Eye (tissue), 1 donor: ENCODE measurements around the gene ZMYND8.

Experiments
- DNase-seq: peaks from one replicate; pipeline ENCODE4 v3.0.0-alpha.2; 2015

The ZMYND8 gene

GRCh38 chr20:47353692-47354463, 2.6 kb downstream of the ZMYND8 start:
- DNase-seq: peak; percentile 49

- peak; percentile 60 for DNase-seq
Observed at GRCh38 chr20:47353239-47353691, 3.2 kb downstream of the ZMYND8 start.

GRCh38 chr20:47352332-47353238, 3.9 kb downstream of the ZMYND8 start:
- DNase-seq: peak; percentile 77

GRCh38 chr20:47351643-47352331, 4.7 kb downstream of the ZMYND8 start:
- peak; percentile 81 for DNase-seq

GRCh38 chr20:47350691-47351545, 5.6 kb downstream of the ZMYND8 start:
- no peak for DNase-seq

GRCh38 chr20:47350181-47350550, 6.3 kb downstream of the ZMYND8 start:
- DNase-seq: no peak

GRCh38 chr20:47349365-47350180, 6.9 kb downstream of the ZMYND8 start:
- DNase-seq: peak; percentile 47

- DNase-seq: peak; percentile 58
Observed at GRCh38 chr20:47348539-47349142, 7.9 kb downstream of the ZMYND8 start.

GRCh38 chr20:47347661-47348435, 8.7 kb downstream of the ZMYND8 start:
- peak; percentile 39 for DNase-seq

- DNase-seq: no peak
Observed at GRCh38 chr20:47346172-47346571, 10.3 kb downstream of the ZMYND8 start.

GRCh38 chr20:47345214-47345613, 11.3 kb downstream of the ZMYND8 start:
- DNase-seq: no peak

- DNase-seq: no peak
Observed at GRCh38 chr20:47343007-47343472, 13.5 kb downstream of the ZMYND8 start.

GRCh38 chr20:47338131-47338628, 18.3 kb downstream of the ZMYND8 start:
- DNase-seq: no peak

GRCh38 chr20:47337413-47337812, 19.1 kb downstream of the ZMYND8 start:
- peak; percentile 30 for DNase-seq

- peak; percentile 67 for DNase-seq
Observed at GRCh38 chr20:47336129-47336754, 20.3 kb downstream of the ZMYND8 start.

GRCh38 chr20:47335251-47336128, 21.0 kb downstream of the ZMYND8 start:
- no peak for DNase-seq

GRCh38 chr20:47334022-47334551, 22.4 kb downstream of the ZMYND8 start:
- DNase-seq: peak; percentile 73
